Measurements from ENCODE around the gene SLPI. TPM values are rescaled to one million over a fixed set of nuclear protein-coding genes. Genes with fewer than 3 reads are reported as not detected.

Gene SLPI
- total and polyA plus RNA-seq, 10 of the 15 experiments (the other 5 are each of a cell fraction or from before 2014, with no cell fraction given), result 0.56 to 1.4 TPM; not detected in 8

DNA sequence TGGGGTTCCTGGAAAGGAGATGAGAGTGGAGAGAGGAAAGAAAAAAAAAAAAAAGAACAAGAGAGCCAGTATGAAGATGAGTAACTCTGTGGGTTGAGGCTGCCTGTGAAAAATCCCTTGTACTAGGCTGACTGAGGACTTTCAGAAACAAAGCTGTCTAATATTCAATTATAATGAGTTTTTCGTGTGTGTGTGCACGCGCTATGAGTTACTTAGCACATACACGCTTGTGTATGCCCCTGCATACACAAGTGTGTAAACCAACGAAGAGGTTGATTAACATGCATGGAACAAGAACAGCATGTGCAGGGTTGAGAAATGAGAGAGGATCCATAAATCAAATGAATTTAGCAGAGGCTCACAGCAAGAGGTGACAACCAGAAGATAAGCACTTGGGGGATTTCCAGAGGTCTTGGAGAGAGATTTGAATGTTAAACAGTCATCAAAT is 47.5 kb upstream of the SLPI start (continued):
- TF ChIP-seq, protein P1, sequence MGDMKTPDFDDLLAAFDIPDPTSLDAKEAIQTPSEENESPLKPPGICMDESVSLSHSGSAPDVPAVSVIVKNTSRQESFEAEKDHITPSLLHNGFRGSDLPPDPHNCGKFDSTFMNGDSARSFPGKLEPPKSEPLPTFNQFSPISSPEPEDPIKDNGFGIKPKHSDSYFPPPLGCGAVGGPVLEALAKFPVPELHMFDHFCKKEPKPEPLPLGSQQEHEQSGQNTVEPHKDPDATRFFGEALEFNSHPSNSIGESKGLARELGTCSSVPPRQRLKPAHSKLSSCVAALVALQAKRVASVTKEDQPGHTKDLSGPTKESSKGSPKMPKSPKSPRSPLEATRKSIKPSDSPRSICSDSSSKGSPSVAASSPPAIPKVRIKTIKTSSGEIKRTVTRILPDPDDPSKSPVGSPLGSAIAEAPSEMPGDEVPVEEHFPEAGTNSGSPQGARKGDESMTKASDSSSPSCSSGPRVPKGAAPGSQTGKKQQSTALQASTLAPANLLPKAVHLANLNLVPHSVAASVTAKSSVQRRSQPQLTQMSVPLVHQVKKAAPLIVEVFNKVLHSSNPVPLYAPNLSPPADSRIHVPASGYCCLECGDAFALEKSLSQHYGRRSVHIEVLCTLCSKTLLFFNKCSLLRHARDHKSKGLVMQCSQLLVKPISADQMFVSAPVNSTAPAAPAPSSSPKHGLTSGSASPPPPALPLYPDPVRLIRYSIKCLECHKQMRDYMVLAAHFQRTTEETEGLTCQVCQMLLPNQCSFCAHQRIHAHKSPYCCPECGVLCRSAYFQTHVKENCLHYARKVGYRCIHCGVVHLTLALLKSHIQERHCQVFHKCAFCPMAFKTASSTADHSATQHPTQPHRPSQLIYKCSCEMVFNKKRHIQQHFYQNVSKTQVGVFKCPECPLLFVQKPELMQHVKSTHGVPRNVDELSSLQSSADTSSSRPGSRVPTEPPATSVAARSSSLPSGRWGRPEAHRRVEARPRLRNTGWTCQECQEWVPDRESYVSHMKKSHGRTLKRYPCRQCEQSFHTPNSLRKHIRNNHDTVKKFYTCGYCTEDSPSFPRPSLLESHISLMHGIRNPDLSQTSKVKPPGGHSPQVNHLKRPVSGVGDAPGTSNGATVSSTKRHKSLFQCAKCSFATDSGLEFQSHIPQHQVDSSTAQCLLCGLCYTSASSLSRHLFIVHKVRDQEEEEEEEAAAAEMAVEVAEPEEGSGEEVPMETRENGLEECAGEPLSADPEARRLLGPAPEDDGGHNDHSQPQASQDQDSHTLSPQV (IDR thresholded peaks at IDR 0.05), result no peak
- TF ChIP-seq RUNX3 (IDR thresholded peaks at IDR 0.05; ENCODE audit: low read length) (0 out of 2 replicates have a peak, but pooled peaks have one; percentile 30), NBN (IDR thresholded peaks at IDR 0.05) (0 out of 2 replicates have a peak, but pooled peaks have one; percentile 25), STAT3 (IDR thresholded peaks at IDR 0.05; ENCODE audit: low read depth, low read length) (no peak), SMAD1 (IDR thresholded peaks at IDR 0.05; ENCODE audit: low read depth, partially characterized antibody) (no peak), NR2F1 (conservative IDR thresholded peaks at IDR 0.05) (no peak), ZNF687 (IDR thresholded peaks at IDR 0.05) (no peak), CHD2 (IDR thresholded peaks at IDR 0.05; ENCODE audit: borderline replicate concordance, low read depth, low read length) (no peak), ZNF207 (IDR thresholded peaks at IDR 0.05; ENCODE audit: borderline replicate concordance) (no peak), NFXL1 (IDR thresholded peaks at IDR 0.05; ENCODE audit: borderline replicate concordance) (no peak), SMARCA5 (IDR thresholded peaks at IDR 0.05) (no peak), TCF7 (IDR thresholded peaks at IDR 0.05; ENCODE audit: borderline replicate concordance) (no peak), MLLT1 (IDR thresholded peaks at IDR 0.05) (0 out of 2 replicates have a peak, but pooled peaks have one; percentile 38), ZZZ3 (IDR thresholded peaks at IDR 0.05; ENCODE audit: control insufficient read depth, insufficient read length, low read depth) (no peak), MEF2A (IDR thresholded peaks at IDR 0.05; ENCODE audit: insufficient read depth, low read depth, low read length) (no peak), POLR2A (IDR thresholded peaks at IDR 0.05; ENCODE audit: low read depth, low read length) (no peak), SREBF1 (IDR thresholded peaks at IDR 0.05; ENCODE audit: low read length) (no peak)
- TF ChIP-seq, protein P2, sequence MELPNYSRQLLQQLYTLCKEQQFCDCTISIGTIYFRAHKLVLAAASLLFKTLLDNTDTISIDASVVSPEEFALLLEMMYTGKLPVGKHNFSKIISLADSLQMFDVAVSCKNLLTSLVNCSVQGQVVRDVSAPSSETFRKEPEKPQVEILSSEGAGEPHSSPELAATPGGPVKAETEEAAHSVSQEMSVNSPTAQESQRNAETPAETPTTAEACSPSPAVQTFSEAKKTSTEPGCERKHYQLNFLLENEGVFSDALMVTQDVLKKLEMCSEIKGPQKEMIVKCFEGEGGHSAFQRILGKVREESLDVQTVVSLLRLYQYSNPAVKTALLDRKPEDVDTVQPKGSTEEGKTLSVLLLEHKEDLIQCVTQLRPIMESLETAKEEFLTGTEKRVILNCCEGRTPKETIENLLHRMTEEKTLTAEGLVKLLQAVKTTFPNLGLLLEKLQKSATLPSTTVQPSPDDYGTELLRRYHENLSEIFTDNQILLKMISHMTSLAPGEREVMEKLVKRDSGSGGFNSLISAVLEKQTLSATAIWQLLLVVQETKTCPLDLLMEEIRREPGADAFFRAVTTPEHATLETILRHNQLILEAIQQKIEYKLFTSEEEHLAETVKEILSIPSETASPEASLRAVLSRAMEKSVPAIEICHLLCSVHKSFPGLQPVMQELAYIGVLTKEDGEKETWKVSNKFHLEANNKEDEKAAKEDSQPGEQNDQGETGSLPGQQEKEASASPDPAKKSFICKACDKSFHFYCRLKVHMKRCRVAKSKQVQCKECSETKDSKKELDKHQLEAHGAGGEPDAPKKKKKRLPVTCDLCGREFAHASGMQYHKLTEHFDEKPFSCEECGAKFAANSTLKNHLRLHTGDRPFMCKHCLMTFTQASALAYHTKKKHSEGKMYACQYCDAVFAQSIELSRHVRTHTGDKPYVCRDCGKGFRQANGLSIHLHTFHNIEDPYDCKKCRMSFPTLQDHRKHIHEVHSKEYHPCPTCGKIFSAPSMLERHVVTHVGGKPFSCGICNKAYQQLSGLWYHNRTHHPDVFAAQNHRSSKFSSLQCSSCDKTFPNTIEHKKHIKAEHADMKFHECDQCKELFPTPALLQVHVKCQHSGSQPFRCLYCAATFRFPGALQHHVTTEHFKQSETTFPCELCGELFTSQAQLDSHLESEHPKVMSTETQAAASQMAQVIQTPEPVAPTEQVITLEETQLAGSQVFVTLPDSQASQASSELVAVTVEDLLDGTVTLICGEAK (IDR thresholded peaks at IDR 0.05; ENCODE audit: borderline replicate concordance), result no peak
